ENCODE data around the gene GDF2. TPM values are rescaled to one million over a fixed set of nuclear protein-coding genes. Genes with fewer than 3 reads are reported as not detected.

The GDF2 gene
- total RNA-seq, 1 experiment from 2014 or later, result not detected

DNA sequence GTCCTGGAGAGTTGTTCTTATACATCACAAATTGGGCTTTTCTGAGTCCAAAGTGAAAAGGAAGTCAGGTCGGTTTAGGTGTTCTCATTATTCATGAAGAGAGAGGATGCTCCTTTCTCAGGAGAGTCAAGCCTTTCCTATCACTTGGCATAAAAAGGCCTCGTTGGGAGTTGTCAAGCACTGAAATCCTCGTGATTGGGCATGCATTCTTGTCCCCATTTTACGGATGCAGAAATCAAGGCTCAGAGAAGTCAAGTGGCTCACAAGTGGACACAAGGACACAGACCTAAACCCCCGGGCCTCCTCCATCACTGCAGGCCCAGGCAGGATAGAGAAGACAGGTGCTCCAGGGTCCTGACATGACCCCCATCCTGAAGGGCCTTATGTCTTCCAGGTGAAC is 34.5 kb downstream of the GDF2 start:
- Histone ChIP-seq H3K4me3 (ENCODE audit: low read depth, low read length, poor library complexity, severe bottlenecking) (no peak overlapping the region), H3K27me3 (replicated peaks; ENCODE audit: insufficient read depth, low read depth, low read length, poor library complexity) (no peaks in the 10 kb centered on the region), H3K9me3 (ENCODE audit: low read depth, low read length, poor library complexity, severe bottlenecking) (no peaks in the 10 kb centered on the region), H3K4me1 (ENCODE audit: insufficient read depth, low read length, poor library complexity, severe bottlenecking) (no peaks in the 10 kb centered on the region), H3K36me3 (ENCODE audit: insufficient read depth, low read length, poor library complexity, severe bottlenecking) (no peaks in the 10 kb centered on the region), H3K27ac (ENCODE audit: low read depth, low read length, poor library complexity, severe bottlenecking) (no peak overlapping the region)
- no TSS peak for BruUV-seq (replicated peaks)
- ChIA-PET CTCF (no interaction called here), POLR2A (ENCODE audit: low non-redundant PET) (no interaction called here)
- TF ChIP-seq EZH2 (IDR thresholded peaks at IDR 0.05; ENCODE audit: borderline replicate concordance, low read depth, low read length, poor library complexity, severe bottlenecking), result no peak
- TF ChIP-seq, protein P1, sequence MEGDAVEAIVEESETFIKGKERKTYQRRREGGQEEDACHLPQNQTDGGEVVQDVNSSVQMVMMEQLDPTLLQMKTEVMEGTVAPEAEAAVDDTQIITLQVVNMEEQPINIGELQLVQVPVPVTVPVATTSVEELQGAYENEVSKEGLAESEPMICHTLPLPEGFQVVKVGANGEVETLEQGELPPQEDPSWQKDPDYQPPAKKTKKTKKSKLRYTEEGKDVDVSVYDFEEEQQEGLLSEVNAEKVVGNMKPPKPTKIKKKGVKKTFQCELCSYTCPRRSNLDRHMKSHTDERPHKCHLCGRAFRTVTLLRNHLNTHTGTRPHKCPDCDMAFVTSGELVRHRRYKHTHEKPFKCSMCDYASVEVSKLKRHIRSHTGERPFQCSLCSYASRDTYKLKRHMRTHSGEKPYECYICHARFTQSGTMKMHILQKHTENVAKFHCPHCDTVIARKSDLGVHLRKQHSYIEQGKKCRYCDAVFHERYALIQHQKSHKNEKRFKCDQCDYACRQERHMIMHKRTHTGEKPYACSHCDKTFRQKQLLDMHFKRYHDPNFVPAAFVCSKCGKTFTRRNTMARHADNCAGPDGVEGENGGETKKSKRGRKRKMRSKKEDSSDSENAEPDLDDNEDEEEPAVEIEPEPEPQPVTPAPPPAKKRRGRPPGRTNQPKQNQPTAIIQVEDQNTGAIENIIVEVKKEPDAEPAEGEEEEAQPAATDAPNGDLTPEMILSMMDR (conservative IDR thresholded peaks at IDR 0.05; ENCODE audit: low read depth, low read length), result no peak
- intact Hi-C loops (cut with micrococcal nuclease; ENCODE audit: unreplicated experiment), result no loop called here
- no peak for DNase-seq (ENCODE audit: low spot score)

DNA sequence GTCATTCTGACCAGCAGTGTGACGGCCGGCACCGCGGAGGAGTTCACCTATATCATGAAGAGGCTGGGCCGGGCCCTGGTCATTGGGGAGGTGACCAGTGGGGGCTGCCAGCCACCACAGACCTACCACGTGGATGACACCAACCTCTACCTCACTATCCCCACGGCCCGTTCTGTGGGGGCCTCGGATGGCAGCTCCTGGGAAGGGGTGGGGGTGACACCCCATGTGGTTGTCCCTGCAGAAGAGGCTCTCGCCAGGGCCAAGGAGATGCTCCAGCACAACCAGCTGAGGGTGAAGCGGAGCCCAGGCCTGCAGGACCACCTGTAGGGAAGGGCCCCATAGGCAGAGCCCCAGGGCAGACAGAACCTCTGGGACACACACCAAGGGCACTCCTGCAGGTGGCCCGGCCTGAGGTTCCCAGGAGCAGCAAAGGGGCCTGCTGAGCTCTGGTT is 34.9 kb downstream of the GDF2 start:
- TF ChIP-seq EZH2 (IDR thresholded peaks at IDR 0.05; ENCODE audit: borderline replicate concordance, low read depth, low read length, poor library complexity, severe bottlenecking), result no peak
- TF ChIP-seq, protein P1 (conservative IDR thresholded peaks at IDR 0.05; ENCODE audit: low read depth, low read length), result no peak
- no TSS peak for BruUV-seq (replicated peaks)
- no peaks in the 10 kb centered on the region for H3K4me1 ChIP-seq (ENCODE audit: insufficient read depth, low read length, poor library complexity, severe bottlenecking)
- POLR2A ChIA-PET (ENCODE audit: low non-redundant PET), result no interaction called here
- H3K27me3 ChIP-seq (replicated peaks; ENCODE audit: insufficient read depth, low read depth, low read length, poor library complexity), result no peaks in the 10 kb centered on the region
- no peak overlapping the region for H3K4me3 ChIP-seq (ENCODE audit: low read depth, low read length, poor library complexity, severe bottlenecking)
- H3K9me3 ChIP-seq (ENCODE audit: low read depth, low read length, poor library complexity, severe bottlenecking), result no peaks in the 10 kb centered on the region
- no peak overlapping the region for H3K27ac ChIP-seq (ENCODE audit: low read depth, low read length, poor library complexity, severe bottlenecking)
- DNase-seq (ENCODE audit: low spot score), result no peak
- intact Hi-C loops (cut with micrococcal nuclease; ENCODE audit: unreplicated experiment), result no loop called here
- H3K36me3 ChIP-seq (ENCODE audit: insufficient read depth, low read length, poor library complexity, severe bottlenecking), result no peaks in the 10 kb centered on the region
- CTCF ChIA-PET, result no interaction called here

DNA sequence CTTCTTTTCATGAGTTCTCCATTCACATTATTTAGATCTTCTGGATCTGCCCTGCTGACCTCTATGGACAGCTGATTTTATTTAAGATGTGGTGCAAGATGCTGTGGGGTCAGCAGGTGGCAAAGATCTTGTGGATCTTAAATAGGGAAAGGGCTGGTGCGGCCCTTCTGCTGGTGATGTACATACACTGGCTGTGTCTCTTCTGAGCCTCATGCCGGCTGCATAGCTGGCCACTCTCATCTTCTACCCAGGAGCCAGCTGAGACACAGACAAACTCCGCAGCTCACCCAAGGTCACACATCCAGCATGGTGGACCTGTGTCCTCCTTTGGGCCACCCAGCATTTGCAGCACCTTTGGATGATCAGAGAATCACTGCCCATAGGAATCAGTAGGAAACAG is 35.7 kb downstream of the GDF2 start:
- Histone ChIP-seq H3K27ac (ENCODE audit: low read depth, low read length, poor library complexity, severe bottlenecking) (no peak overlapping the region), H3K4me3 (ENCODE audit: low read depth, low read length, poor library complexity, severe bottlenecking) (no peak overlapping the region), H3K4me1 (ENCODE audit: insufficient read depth, low read length, poor library complexity, severe bottlenecking) (no peaks in the 10 kb centered on the region), H3K36me3 (ENCODE audit: insufficient read depth, low read length, poor library complexity, severe bottlenecking) (no peaks in the 10 kb centered on the region), H3K27me3 (replicated peaks; ENCODE audit: insufficient read depth, low read depth, low read length, poor library complexity) (no peaks in the 10 kb centered on the region), H3K9me3 (ENCODE audit: low read depth, low read length, poor library complexity, severe bottlenecking) (no peaks in the 10 kb centered on the region)
- BruUV-seq (replicated peaks), result no TSS peak
- intact Hi-C loops (cut with micrococcal nuclease; ENCODE audit: unreplicated experiment), result no loop called here
- ChIA-PET CTCF (no interaction called here), POLR2A (ENCODE audit: low non-redundant PET) (no interaction called here)
- DNase-seq (ENCODE audit: low spot score), result no peak
- TF ChIP-seq, protein P1 (conservative IDR thresholded peaks at IDR 0.05; ENCODE audit: low read depth, low read length), result no peak
